Suprapubic skin (tissue), 4 donors: ENCODE results near the gene RUNX2.

Experiments used
- POLR2A ChIP-seq, 2 donors: fragments of 450-650 bp; IDR thresholded peaks; one replicate each; pipeline ENCODE4 v1.6.1; 2017; ENCODE audit warnings: antibody characterized with exemption in 2 of 2, mild to moderate bottlenecking in 2 of 2, moderate library complexity in 2 of 2
- POLR2AphosphoS5 ChIP-seq, 3 donors: sonication (generic); formaldehyde crosslinking; IDR thresholded peaks; one replicate each; pipeline ENCODE4 v1.6.1; 2017; ENCODE audit warnings: antibody characterized with exemption in 3 of 3
- TF ChIP-seq, protein P1 (sequence below), 2 donors: fragments of 200-600 bp in 1 of 2; fragments of 450-650 bp in 1 of 2; sonication (generic) in 1 of 2; IDR thresholded peaks; one replicate each; pipeline ENCODE4 v1.5.1; 2016 to 2019; ENCODE audit warnings: antibody characterized with exemption in 2 of 2, mild to moderate bottlenecking in 1 of 2, moderate library complexity in 1 of 2

DNA sequence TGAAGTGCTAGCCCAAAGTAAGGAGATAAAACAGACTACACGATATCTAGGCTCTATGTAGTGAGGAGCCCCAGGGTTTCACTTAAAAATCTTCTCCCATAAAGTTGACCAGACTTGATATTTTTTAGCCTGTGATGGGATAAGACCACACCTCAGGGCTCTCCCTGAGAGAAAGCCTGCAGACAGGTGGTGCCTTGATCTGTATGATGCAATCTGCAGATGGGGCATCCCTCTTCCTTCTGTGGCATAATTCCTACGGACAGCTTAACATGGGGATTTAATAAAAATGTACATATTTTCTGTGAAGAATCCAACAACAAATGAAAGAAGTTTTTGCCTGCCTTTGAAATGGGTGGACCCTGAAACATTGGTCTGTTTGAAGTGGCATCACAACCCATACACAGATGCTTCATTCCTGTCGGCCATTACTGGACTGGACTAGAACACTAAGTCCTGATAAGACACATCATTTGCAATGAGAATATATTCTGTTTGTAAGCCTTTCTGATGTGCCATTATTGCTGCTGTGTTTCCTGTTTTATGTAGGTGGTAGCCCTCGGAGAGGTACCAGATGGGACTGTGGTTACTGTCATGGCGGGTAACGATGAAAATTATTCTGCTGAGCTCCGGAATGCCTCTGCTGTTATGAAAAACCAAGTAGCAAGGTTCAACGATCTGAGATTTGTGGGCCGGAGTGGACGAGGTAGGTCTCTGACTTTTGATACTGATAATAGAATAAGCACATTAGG, 103.4 kb downstream of the RUNX2 start:
- TF ChIP-seq, protein P1, sequence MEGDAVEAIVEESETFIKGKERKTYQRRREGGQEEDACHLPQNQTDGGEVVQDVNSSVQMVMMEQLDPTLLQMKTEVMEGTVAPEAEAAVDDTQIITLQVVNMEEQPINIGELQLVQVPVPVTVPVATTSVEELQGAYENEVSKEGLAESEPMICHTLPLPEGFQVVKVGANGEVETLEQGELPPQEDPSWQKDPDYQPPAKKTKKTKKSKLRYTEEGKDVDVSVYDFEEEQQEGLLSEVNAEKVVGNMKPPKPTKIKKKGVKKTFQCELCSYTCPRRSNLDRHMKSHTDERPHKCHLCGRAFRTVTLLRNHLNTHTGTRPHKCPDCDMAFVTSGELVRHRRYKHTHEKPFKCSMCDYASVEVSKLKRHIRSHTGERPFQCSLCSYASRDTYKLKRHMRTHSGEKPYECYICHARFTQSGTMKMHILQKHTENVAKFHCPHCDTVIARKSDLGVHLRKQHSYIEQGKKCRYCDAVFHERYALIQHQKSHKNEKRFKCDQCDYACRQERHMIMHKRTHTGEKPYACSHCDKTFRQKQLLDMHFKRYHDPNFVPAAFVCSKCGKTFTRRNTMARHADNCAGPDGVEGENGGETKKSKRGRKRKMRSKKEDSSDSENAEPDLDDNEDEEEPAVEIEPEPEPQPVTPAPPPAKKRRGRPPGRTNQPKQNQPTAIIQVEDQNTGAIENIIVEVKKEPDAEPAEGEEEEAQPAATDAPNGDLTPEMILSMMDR (IDR thresholded peaks at IDR 0.05): no peak
- no peak for TF ChIP-seq POLR2AphosphoS5 (IDR thresholded peaks at IDR 0.05)
- no peak for TF ChIP-seq POLR2A (IDR thresholded peaks at IDR 0.05)
